ENCODE results near the gene CATSPERB. TPM values are rescaled to one million over a fixed set of nuclear protein-coding genes. Genes with fewer than 3 reads are reported as not detected.

Gene CATSPERB
- total RNA-seq, 4 donors from 2014 or later: 1.8 to 12.1 (median 3.4) TPM

DNA sequence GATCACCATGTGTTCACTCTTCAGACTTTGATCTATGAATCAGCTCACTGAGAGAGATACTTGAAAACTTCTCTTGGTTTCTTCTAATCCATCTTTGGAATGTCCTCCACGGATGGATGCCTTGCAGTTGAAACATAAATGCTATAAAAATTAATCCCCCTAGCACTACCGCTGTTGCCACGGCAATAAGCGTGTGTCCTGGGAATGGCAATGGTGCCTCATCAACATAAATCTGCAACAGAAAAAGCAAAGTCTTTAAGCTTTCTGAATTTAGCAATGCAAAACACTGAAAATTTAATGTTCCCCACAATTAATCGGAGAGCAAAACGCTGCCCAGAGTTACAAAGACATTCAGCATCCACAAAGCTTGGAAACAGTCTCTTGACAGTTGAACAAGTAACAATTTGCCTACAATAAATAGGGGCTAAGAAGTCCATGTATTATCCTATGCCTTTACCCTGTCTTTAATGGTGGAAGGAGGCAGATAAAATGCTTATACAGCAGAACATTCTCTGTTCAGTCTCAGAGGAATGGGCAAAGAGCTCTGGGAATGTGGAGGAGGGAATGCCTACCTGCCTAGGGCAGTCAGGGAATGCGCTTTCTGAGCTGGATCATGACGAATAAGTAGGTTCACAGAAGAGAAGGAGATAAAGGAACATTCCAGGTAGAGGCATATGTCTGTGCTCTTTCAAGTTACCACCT lies 150.9 kb downstream of the CATSPERB start:
- no peaks in the 10 kb centered on the region for H3K4me1 ChIP-seq
- TF ChIP-seq, protein P1, sequence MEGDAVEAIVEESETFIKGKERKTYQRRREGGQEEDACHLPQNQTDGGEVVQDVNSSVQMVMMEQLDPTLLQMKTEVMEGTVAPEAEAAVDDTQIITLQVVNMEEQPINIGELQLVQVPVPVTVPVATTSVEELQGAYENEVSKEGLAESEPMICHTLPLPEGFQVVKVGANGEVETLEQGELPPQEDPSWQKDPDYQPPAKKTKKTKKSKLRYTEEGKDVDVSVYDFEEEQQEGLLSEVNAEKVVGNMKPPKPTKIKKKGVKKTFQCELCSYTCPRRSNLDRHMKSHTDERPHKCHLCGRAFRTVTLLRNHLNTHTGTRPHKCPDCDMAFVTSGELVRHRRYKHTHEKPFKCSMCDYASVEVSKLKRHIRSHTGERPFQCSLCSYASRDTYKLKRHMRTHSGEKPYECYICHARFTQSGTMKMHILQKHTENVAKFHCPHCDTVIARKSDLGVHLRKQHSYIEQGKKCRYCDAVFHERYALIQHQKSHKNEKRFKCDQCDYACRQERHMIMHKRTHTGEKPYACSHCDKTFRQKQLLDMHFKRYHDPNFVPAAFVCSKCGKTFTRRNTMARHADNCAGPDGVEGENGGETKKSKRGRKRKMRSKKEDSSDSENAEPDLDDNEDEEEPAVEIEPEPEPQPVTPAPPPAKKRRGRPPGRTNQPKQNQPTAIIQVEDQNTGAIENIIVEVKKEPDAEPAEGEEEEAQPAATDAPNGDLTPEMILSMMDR (IDR thresholded peaks at IDR 0.05): no peak
- no peak for TF ChIP-seq POLR2A (IDR thresholded peaks at IDR 0.05)
- H3K27me3 ChIP-seq: no peaks in the 10 kb centered on the region
- 57 to 63% methylated on average over 8 of the region's 8 CpGs for WGBS, 2 donors
- intact Hi-C loops (cut with DNase I): no loop called here
- H3K36me3 ChIP-seq: no peaks in the 10 kb centered on the region
- no peak overlapping the region for H3K27ac ChIP-seq
- DNase-seq: no peak
- no peaks in the 10 kb centered on the region for H3K9me3 ChIP-seq
- no peak overlapping the region for H3K4me3 ChIP-seq (replicated peaks in 1 of 3)

DNA sequence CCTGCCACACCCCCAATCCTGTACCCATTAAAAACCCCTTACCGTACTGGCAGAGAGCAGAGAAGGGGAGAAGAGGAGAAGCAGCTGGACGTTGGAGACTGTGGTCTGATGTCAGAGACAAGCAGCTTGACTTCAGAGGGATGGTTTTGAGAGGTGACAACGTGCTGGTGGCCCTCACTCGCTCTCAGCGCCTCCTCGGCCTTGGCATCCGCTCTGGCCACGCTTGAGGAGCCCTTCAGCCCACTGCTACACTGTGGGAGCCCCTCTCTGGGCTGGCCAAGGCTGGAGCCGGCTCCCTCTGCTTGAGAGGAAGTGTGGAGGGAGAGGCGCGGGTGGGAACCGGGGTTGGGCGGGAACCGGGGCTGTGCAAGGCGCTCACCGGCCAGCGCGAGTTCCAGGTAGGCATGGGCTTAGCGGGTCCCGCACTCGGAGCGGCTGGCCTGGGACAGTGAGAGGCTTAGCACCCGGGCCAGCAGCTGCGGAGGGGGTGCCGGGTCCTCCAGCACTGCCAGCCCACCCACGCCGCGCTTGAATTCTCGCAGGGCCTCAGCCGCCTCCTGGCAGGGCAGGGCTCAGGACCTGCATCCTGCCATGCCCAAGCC lies 154.2 kb downstream of the CATSPERB start:
- no peak for DNase-seq
- Histone ChIP-seq H3K27me3 (no peaks in the 10 kb centered on the region), H3K4me3 (replicated peaks in 1 of 3) (no peak overlapping the region)

DNA sequence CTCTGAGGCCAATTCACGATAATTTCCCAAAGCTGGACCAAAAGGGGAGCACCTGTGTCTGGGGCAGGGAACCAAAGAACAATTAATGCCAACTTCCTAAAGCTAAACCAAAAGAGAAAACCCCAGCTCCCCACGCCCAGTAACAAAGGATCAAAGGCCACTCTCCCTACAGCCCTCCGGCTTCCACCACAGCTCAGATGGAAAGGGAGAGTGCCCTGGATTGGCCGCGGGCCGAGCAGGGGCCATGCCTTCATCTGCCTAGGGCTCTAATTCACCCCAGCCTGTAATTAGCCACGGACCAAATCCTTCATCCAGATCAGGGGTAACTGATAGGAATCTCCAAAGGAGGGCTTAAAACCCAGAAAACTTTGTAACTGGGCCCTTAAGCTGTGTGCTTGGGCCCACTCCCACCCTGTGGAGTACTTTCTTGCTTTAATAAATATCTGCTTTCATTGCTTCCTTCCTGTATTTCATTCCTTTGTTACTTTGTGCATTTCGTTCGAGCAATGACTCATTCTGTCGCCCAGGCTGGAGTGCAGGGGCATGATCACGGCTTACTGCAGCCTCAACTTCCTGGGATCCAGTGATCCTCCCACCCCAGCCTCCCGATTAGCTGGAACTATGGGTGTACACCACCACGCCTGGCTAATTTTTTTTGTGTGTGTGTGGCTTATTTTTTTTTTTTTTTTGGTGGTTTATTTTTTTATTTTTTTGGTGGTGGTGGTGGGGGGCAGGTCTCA lies 156.2 kb downstream of the CATSPERB start:
- DNase-seq: no peak
- Histone ChIP-seq H3K36me3 (no peaks in the 10 kb centered on the region), H3K9me3 (no peaks in the 10 kb centered on the region), H3K4me3 (replicated peaks in 1 of 3) (no peak overlapping the region), H3K4me1 (peaks cover 0 to 3% of the 10 kb centered on the region in 2 donors), H3K27ac (no peak overlapping the region), H3K27me3 (no peaks in the 10 kb centered on the region)
- WGBS, 2 donors: 68 to 75% methylated on average over 13 of the region's 13 CpGs
- intact Hi-C loops (cut with DNase I): no loop called here
- TF ChIP-seq, protein P1 (IDR thresholded peaks at IDR 0.05): no peak
- TF ChIP-seq POLR2A (IDR thresholded peaks at IDR 0.05): no peak

More for the DNA sequence above, 154.2 kb downstream of the CATSPERB start:
- peaks cover 0 to 3% of the 10 kb centered on the region in 2 donors for H3K4me1 ChIP-seq
- H3K36me3 ChIP-seq: no peaks in the 10 kb centered on the region
- intact Hi-C loops (cut with DNase I): no loop called here
- H3K27ac ChIP-seq: no peak overlapping the region
- WGBS, 2 donors: 94 to 97% methylated on average over 21 to 26 of the region's 30 CpGs
- no peaks in the 10 kb centered on the region for H3K9me3 ChIP-seq
- TF ChIP-seq POLR2A (IDR thresholded peaks at IDR 0.05): no peak
- TF ChIP-seq, protein P1 (IDR thresholded peaks at IDR 0.05): no peak

DNA sequence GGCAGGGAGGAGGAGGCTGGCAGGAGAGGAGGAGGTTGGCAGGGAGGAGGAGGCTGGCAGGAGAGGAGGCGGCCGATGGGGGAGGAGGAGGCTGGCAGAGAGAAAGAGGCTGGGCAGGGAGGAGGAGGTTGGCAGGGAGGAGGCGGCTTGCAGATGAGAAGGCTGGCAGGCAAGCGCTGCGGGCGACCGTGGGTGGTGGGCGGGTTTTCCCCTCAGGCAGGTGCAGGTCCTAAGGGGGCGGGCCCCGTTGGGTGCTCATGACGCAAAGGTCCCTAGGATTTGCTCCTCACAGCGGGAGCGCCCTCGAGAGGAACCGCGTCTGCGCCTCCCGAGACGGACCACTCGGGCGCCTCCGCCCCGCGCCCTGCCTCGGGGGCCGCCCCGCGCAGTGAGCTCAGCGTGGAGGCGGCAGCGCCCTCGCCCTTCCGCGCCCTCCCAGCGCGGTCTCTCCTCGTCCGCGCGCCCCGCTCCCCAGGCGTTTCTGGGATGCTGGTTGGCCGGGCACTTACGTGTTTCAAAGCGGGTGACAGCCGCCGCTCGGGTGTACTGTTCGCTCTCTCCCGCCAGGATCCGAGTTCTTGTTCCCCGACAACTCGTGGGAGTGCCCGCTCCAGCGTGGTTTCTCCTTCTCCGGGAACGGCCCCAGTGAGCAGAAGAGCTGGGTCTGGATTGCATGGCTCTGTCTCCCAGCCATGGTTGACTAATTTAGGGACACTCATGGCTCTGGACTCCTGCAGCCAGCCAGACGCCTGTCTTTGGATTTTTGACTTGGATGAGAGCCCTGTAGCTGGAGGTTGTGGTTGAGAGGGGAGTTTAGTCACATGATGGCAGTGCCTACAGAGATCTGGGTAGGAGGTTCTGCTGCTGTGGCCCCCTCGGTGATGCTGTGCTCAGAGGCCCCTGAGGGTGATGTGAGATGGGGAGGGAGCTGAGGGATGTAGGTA lies 157.7 kb downstream of the CATSPERB start:
- intact Hi-C loops (cut with DNase I): no loop called here
- Histone ChIP-seq H3K27me3 (no peaks in the 10 kb centered on the region), H3K4me1 (peaks cover 0 to 3% of the 10 kb centered on the region in 2 donors), H3K27ac (no peak overlapping the region), H3K36me3 (no peaks in the 10 kb centered on the region), H3K9me3 (no peaks in the 10 kb centered on the region), H3K4me3 (replicated peaks in 1 of 3) (peak overlapping the region in 2 of 3 donors; percentile 2 to 24)
- DNase-seq: peak; percentile 53 to 56
- WGBS, 2 donors: 4 to 8% methylated on average over 13 to 29 of the region's 59 CpGs
- TF ChIP-seq POLR2A (IDR thresholded peaks at IDR 0.05): no peak
- TF ChIP-seq, protein P1 (IDR thresholded peaks at IDR 0.05): no peak

Measured in thyroid gland (tissue), 4 donors.